OCI-LY1 (cell line): Measurements from ENCODE around the gene KRTAP16-1.

ENCODE experiments used
- EZH2 ChIP-seq: fragments of 200-600 bp; sonication (generic), shearing (Covaris generic); IDR thresholded peaks from 2 replicates; pipeline ENCODE4 v1.8.0; 2017; ENCODE audit warnings: borderline replicate concordance, mixed run types, mild to moderate bottlenecking, antibody characterized with exemption, low read length, moderate library complexity, mixed read lengths
- TF ChIP-seq, protein P1 (sequence below): fragments of 200-600 bp; sonication (generic), shearing (Covaris generic); IDR thresholded peaks from 2 replicates; pipeline ENCODE4 v1.5.1; 2017; ENCODE audit warnings: mild to moderate bottlenecking, antibody characterized with exemption, low read length, moderate library complexity, mixed read lengths

DNA sequence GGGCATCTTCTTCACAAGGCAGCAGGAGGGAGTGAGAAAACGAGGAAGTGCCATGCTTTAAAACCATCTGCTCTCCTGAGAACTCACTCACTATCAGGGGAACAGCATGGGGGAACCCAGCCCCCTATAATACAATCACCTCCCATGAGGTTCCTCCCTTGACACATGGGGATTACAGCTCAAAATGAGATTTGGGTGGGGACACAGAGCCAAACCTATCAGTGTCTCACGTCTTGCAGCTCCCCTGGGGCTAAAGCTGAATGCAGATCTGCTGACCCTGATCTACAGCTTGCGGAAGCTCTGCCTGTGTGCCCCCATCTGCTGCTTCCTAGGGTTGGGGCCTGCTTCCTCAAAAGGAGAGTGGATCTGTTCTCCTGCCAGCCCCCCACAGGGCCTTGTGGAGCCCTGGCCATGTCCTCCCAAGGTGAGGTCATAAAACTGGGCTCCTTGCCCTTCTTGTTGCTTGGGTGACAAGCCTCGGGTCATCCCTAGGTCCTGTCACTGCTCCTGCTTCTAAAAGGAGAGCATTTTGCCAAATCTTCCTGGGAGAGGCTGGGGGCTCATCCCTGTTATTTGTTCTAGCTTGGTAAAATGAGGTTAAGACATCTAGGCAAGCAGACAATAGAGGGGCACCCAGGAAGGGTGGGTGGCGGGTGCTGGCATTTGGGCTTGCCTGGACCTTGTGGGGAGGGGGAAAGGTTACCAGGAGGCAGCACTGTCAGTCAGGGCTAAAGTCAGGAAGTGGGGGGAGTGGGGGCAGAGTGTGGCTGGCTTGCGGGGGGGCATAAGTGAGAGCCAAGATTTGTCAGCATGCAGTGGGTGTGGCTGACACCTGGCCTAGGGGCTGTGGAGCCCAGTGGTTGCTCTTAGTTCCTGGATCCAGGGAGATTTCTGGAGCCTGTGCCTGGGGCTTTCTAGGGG is 25.5 kb upstream of the KRTAP16-1 start:
- TF ChIP-seq, protein P1, sequence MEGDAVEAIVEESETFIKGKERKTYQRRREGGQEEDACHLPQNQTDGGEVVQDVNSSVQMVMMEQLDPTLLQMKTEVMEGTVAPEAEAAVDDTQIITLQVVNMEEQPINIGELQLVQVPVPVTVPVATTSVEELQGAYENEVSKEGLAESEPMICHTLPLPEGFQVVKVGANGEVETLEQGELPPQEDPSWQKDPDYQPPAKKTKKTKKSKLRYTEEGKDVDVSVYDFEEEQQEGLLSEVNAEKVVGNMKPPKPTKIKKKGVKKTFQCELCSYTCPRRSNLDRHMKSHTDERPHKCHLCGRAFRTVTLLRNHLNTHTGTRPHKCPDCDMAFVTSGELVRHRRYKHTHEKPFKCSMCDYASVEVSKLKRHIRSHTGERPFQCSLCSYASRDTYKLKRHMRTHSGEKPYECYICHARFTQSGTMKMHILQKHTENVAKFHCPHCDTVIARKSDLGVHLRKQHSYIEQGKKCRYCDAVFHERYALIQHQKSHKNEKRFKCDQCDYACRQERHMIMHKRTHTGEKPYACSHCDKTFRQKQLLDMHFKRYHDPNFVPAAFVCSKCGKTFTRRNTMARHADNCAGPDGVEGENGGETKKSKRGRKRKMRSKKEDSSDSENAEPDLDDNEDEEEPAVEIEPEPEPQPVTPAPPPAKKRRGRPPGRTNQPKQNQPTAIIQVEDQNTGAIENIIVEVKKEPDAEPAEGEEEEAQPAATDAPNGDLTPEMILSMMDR = no peak
- no peak for TF ChIP-seq EZH2
